Measurements from ENCODE around the gene C11orf58. TPM values are rescaled to one million over a fixed set of nuclear protein-coding genes. Genes with fewer than 3 reads are reported as not detected.

C11orf58 gene
- total RNA-seq, 1 donor from 2014 or later, result 152 TPM

DNA sequence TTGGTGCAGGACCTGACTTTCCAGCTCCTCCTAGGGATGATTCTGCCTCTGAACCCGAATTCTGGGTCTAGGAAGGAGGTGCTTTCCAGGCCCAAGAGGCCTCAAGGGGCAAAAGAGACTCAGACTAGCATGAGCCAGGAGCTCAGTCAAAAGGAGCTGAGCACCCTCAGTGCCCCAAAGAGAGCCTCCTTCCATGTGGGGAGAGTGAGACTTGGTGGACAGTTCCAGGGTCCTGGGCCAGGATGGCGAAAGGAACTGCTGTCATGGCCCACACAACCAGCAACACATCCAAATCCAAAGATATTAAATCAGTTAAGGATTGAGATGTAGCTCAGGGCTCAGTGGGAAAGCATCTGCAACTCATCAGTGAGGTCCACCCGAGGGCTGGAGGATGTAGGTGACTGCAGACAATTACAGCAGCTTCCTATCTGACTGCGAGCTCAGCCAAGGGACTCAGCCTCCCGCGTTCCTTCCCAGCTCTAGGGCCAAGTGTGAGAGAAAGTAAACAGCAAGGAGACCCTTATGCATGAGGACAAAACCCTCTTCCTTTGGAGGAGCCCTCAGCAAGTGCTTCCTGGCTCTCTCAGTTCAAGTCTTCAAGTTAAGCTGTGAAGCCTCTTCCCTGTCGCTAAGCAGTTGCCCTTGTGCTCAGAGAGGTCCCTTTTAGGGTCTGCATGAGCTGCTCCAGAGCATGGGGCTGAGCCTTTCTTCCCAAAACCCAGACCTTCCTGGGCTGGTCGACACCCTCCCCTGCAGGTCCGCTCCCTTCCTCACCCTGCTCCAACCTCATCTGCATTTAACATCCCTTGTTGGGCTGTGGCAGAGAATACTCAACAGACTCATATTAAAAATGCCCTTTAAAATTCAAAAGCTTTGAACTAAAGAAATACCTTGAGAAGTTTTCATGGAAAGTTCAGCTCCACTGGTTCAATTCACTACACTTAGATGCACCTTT lies 35.8 kb downstream of the C11orf58 start:
- intact Hi-C loops (cut with micrococcal nuclease), result no loop called here
- DNase-seq (ENCODE audit: low spot score), result no peak
- Mint-ChIP-seq H3K4me3 (no peak overlapping the region), H3K36me3 (ENCODE audit: low read depth) (no peaks in the 10 kb centered on the region), H3K27ac (no peak overlapping the region), H3K27me3 (ENCODE audit: insufficient read depth) (peaks cover 8% of the 10 kb centered on the region), H3K9me3 (no peaks in the 10 kb centered on the region), H3K4me1 (ENCODE audit: low read depth) (no peaks in the 10 kb centered on the region)

GRCh38 chr11:16774936-16775613 lies 36.6 kb downstream of the C11orf58 start:
- H3K4me1 Mint-ChIP-seq (ENCODE audit: low read depth), result no peaks in the 10 kb centered on the region
- DNase-seq (ENCODE audit: low spot score), result no peak
- no peaks in the 10 kb centered on the region for H3K36me3 Mint-ChIP-seq (ENCODE audit: low read depth)
- H3K27me3 Mint-ChIP-seq (ENCODE audit: insufficient read depth), result peaks cover 6% of the 10 kb centered on the region
- intact Hi-C loops (cut with micrococcal nuclease), result no loop called here
- H3K27ac Mint-ChIP-seq, result no peak overlapping the region
- no peaks in the 10 kb centered on the region for H3K9me3 Mint-ChIP-seq
- H3K4me3 Mint-ChIP-seq, result no peak overlapping the region

GRCh38 chr11:16775614-16776283 lies 37.3 kb downstream of the C11orf58 start:
- no peak overlapping the region for H3K4me3 Mint-ChIP-seq
- no peak for DNase-seq (ENCODE audit: low spot score)
- H3K4me1 Mint-ChIP-seq (ENCODE audit: low read depth), result no peaks in the 10 kb centered on the region
- peaks cover 4% of the 10 kb centered on the region for H3K27me3 Mint-ChIP-seq (ENCODE audit: insufficient read depth)
- no peak overlapping the region for H3K27ac Mint-ChIP-seq
- no peaks in the 10 kb centered on the region for H3K36me3 Mint-ChIP-seq (ENCODE audit: low read depth)
- H3K9me3 Mint-ChIP-seq, result no peaks in the 10 kb centered on the region
- intact Hi-C loops (cut with micrococcal nuclease), result no loop called here

DNA sequence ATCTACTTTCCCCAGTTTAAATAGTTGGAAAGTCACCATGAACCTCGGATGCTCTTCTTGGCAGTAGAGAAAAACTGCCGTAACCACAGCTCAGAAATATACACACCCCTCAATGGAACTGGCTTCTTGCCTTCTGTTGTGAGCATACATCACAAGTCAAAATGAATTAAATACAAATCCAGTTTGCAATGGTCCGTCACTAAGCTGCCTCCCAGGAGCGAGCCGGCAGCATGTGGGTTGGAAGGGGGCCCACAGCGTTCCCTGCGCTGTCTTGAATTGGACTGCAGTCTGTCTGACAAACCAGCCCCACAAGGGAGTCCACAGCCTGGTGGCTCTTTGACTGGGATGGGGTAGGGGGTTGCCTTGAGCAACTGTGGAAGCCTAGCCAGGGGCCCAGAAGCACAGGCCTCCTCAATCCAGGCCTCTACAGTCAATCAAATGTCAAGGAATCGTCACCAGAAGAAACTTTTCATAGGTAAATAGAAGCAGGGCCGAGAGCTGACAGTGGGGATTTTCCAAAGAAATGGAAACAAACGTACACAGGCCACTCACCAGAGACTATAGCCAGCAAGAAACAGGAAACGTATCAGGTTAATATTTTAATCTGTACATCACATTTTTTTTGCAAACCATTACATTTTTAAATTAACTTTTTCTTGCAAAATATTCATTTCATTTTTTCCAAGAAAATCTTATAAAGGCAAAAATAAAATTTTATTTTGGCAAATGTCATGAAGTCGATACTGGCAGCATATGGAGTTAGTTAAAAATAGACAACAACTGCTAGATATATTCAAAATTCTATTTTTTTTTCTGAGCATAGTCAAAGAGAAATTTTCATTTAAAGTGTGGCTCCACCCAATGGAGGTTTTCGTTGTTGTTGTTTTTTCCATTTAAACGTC lies 38.5 kb downstream of the C11orf58 start:
- peaks cover 2% of the 10 kb centered on the region for H3K27me3 Mint-ChIP-seq (ENCODE audit: insufficient read depth)
- H3K4me1 Mint-ChIP-seq (ENCODE audit: low read depth), result no peaks in the 10 kb centered on the region
- DNase-seq (ENCODE audit: low spot score), result no peak
- no peak overlapping the region for H3K27ac Mint-ChIP-seq
- H3K9me3 Mint-ChIP-seq, result no peaks in the 10 kb centered on the region
- H3K4me3 Mint-ChIP-seq, result no peak overlapping the region
- no peaks in the 10 kb centered on the region for H3K36me3 Mint-ChIP-seq (ENCODE audit: low read depth)
- intact Hi-C loops (cut with micrococcal nuclease), result no loop called here

- no peaks in the 10 kb centered on the region for H3K4me1 Mint-ChIP-seq (ENCODE audit: low read depth)
- no peak overlapping the region for H3K4me3 Mint-ChIP-seq
- DNase-seq (ENCODE audit: low spot score), result no peak
- H3K27ac Mint-ChIP-seq, result no peak overlapping the region
- H3K36me3 Mint-ChIP-seq (ENCODE audit: low read depth), result no peaks in the 10 kb centered on the region
- no peaks in the 10 kb centered on the region for H3K9me3 Mint-ChIP-seq
- peaks cover 2% of the 10 kb centered on the region for H3K27me3 Mint-ChIP-seq (ENCODE audit: insufficient read depth)
- intact Hi-C loops (cut with micrococcal nuclease), result no loop called here
Measured at GRCh38 chr11:16777613-16777975, 39.1 kb downstream of the C11orf58 start.

DNA sequence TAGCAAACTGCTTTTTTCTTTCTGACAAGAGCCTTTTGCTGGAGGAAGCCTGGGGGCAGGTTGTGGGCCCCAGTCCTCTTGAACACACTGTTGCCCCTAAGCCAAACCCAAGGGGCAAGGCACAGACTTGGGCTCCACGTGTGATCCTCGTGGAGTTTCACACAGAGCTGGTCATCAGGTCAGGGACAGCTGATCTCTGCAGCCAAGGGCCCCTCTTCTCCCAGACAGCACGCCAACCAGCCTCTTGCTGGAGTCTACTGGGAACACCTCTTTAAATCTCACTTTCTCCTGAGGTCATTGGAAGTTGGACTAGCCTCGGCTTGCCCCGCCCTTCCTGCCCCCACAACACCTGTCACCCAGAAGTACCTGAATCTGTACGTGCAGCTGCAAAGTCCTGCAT lies 39.8 kb downstream of the C11orf58 start:
- Mint-ChIP-seq H3K4me3 (no peak overlapping the region), H3K9me3 (no peaks in the 10 kb centered on the region), H3K27ac (no peak overlapping the region), H3K27me3 (ENCODE audit: insufficient read depth) (peaks cover 2% of the 10 kb centered on the region), H3K36me3 (ENCODE audit: low read depth) (no peaks in the 10 kb centered on the region), H3K4me1 (ENCODE audit: low read depth) (no peaks in the 10 kb centered on the region)
- DNase-seq (ENCODE audit: low spot score), result no peak
- intact Hi-C loops (cut with micrococcal nuclease), result no loop called here

DNA sequence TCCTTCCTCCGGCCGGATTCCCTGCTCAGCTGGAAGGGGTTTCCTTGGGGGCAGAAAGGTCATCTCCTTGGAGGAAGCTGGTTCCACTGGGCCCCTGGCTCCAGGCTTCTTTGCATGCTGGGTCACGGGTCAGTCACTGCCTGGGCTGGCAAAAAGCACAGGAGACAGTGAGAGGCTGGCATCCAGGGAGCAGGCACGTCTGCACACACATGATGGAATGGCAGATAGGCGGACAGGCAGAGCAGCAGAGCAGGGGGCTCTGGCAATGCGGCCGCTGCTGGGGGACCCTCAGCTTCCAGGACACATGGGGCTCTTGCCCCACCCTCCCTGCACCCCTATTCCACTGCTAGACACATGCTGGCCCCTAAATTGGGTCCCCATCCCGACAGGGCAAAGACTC lies 40.4 kb downstream of the C11orf58 start:
- no peak for DNase-seq (ENCODE audit: low spot score)
- H3K4me1 Mint-ChIP-seq (ENCODE audit: low read depth), result no peaks in the 10 kb centered on the region
- intact Hi-C loops (cut with micrococcal nuclease), result no loop called here
- H3K27me3 Mint-ChIP-seq (ENCODE audit: insufficient read depth), result peaks cover 2% of the 10 kb centered on the region
- no peaks in the 10 kb centered on the region for H3K36me3 Mint-ChIP-seq (ENCODE audit: low read depth)
- no peaks in the 10 kb centered on the region for H3K9me3 Mint-ChIP-seq
- H3K4me3 Mint-ChIP-seq, result no peak overlapping the region
- H3K27ac Mint-ChIP-seq, result no peak overlapping the region

- no peaks in the 10 kb centered on the region for H3K4me1 Mint-ChIP-seq (ENCODE audit: low read depth)
- intact Hi-C loops (cut with micrococcal nuclease), result no loop called here
- H3K27me3 Mint-ChIP-seq (ENCODE audit: insufficient read depth), result peaks cover 2% of the 10 kb centered on the region
- H3K9me3 Mint-ChIP-seq, result no peaks in the 10 kb centered on the region
- no peak overlapping the region for H3K4me3 Mint-ChIP-seq
- H3K36me3 Mint-ChIP-seq (ENCODE audit: low read depth), result no peaks in the 10 kb centered on the region
- no peak for DNase-seq (ENCODE audit: low spot score)
- H3K27ac Mint-ChIP-seq, result no peak overlapping the region
Measured at GRCh38 chr11:16779436-16779835, 41.0 kb downstream of the C11orf58 start.

DNA sequence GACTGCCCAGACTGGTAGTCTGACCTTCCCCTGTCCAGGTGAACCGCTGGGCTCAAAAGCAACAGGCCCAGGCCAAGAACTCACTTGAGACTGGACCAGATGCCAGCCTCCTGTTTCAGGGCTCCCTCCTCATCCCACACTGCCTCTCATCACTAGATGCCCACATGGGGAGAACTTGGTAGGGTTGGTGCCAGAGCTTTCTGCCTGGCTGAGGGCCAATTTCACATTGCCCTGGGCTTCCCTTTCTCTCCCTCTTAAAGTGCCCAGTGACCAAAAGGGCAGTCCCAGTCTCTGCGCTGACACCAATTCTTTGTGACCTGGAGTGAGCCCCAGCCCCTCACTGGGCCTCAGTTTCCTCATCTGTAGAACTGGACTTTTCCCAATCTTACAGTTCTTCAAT lies 41.7 kb downstream of the C11orf58 start:
- Mint-ChIP-seq H3K4me3 (no peak overlapping the region), H3K27ac (no peak overlapping the region), H3K27me3 (ENCODE audit: insufficient read depth) (no peaks in the 10 kb centered on the region), H3K9me3 (no peaks in the 10 kb centered on the region), H3K36me3 (ENCODE audit: low read depth) (no peaks in the 10 kb centered on the region), H3K4me1 (ENCODE audit: low read depth) (no peaks in the 10 kb centered on the region)
- no peak for DNase-seq (ENCODE audit: low spot score)
- intact Hi-C loops (cut with micrococcal nuclease), result no loop called here

DNA sequence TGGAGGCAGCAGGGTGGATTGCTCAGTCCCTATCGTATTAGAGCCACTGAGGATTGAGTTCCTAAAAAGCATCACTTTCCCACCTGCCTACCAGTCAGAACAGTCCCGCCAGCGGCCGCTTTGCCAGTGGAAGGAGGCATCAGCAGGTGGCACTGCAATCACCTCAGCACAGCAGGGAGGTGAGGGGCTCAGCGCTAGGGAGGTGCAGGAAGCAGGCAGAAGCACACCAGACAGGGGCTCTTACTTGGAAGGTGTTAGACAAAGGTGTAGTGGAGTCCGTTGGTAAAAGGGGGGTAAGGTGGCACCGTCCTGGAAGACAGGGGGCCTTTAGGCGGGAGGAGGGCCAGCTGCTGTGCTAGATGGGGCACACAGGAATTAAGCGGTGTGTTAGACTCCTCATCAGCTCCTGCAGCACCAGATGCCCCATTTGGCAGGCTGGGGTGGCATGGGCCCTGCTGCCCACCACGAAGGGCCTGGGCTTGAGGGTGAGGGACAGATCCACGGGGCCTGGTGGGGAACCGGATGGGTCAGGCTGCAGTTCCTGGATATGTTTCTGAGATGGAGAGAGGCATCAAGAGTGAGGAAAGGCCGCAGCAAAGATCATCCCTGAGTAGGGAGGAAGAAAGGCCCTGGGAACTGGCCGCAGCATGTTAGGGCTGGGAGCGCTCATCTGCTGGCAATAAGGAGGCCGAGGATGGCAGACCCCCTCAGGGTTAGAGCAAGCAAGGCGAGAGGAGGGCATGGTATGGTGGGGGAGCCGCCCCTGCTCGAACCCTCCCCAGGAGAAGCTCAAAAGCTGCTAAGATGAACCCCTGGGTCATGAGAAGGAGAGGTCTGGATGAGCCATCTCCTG lies 42.5 kb downstream of the C11orf58 start:
- no peak overlapping the region for H3K27ac Mint-ChIP-seq
- H3K4me1 Mint-ChIP-seq (ENCODE audit: low read depth), result no peaks in the 10 kb centered on the region
- H3K9me3 Mint-ChIP-seq, result no peaks in the 10 kb centered on the region
- no peaks in the 10 kb centered on the region for H3K27me3 Mint-ChIP-seq (ENCODE audit: insufficient read depth)
- no peak for DNase-seq (ENCODE audit: low spot score)
- intact Hi-C loops (cut with micrococcal nuclease), result no loop called here
- no peak overlapping the region for H3K4me3 Mint-ChIP-seq
- H3K36me3 Mint-ChIP-seq (ENCODE audit: low read depth), result no peaks in the 10 kb centered on the region

DNA sequence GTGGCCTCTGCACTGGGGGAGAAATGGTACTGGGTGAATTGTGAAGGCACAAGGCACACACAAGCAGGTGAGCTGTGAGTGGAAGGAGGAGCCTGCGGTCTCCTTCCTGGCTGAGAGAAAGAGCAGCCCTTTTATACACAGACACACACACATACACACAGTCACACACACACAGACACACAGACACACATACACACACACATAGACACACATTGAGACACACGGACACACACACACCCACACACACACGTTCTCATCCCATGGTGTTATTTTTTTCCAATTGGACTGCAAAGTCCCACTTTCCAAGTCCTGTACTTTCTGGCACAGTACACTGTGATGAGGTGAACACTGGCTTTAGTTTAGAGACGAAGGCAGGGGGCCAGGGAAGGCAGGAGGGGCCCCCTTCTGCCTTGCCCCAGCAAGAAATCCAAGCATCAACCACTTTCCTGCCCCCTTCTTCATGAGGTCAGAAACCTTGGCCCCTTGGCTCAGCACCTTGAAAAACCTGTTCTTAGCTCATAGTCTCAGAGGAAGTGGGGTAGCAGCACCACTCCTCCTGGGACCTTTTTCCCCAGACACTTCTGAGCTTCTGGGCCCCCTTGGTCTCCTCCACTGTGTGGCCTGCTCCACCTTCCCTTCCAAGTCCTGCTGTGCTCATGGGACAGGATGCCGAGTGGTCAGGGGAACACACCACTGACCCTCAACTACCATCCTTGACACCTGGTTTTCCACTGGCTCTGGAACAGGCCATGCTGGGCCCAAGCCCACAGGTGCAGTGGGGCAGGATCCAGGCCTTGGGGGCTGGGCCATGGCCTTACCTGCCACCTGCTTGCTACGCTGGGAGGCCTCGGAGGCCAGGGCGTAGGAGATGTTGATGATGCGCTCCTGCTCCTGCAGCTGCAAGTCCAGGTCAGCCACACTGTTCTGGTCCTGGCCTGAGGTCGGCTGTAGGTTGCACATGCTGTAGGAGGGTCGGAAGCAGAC lies 43.8 kb downstream of the C11orf58 start:
- H3K27me3 Mint-ChIP-seq (ENCODE audit: insufficient read depth), result peaks cover 2% of the 10 kb centered on the region
- H3K4me1 Mint-ChIP-seq (ENCODE audit: low read depth), result no peaks in the 10 kb centered on the region
- no peaks in the 10 kb centered on the region for H3K36me3 Mint-ChIP-seq (ENCODE audit: low read depth)
- intact Hi-C loops (cut with micrococcal nuclease), result loop anchor here (1.0 kb wide), 1 partner anchor 40 kb away; no protein-coding TSS in a partner anchor
- H3K9me3 Mint-ChIP-seq, result no peaks in the 10 kb centered on the region
- H3K4me3 Mint-ChIP-seq, result no peak overlapping the region
- DNase-seq (ENCODE audit: low spot score), result no peak
- no peak overlapping the region for H3K27ac Mint-ChIP-seq

Measured in activated T-helper 1 cell treated with anti-CD3 and anti-CD28 coated beads, Interleukin-12 subunit alpha, Interleukin-12 subunit beta, Interleukin-2, Interleukin-4 antibody, amounts not matched to agents 30 ng/mL and 10 ng/mL and 1 ng/mL, durations not matched to agents 14 hours and 24 hours and 36 hours (primary cell).